Cerebellar nuclear complex (tissue), 1 donor: ENCODE data around the gene SLC9A9.
"Not testable (repeated sequence)": the region's sequence is repeated elsewhere in the genome, so short reads cannot be mapped to it uniquely, and the experiment has no call there.

ENCODE experiments used
- DNase-seq, 2 experiments: peaks; one replicate each; lab custom pipeline; 2025; lab: John Stamatoyannopoulos, UW

SLC9A9 gene

GRCh38 chr3:143847787-143848631 is at the start of gene SLC9A9:
SLC9A9 (minus strand) TSS chr3:143848468; CDS start chr3:143848322, 146 bp downstream.
- no peak for DNase-seq

GRCh38 chr3:143897576-143898295 is 49.5 kb upstream of the SLC9A9 start:
- no peak for DNase-seq

- DNase-seq = no peak
Measured at GRCh38 chr3:143896486-143896885, 48.2 kb upstream of the SLC9A9 start.

DNA sequence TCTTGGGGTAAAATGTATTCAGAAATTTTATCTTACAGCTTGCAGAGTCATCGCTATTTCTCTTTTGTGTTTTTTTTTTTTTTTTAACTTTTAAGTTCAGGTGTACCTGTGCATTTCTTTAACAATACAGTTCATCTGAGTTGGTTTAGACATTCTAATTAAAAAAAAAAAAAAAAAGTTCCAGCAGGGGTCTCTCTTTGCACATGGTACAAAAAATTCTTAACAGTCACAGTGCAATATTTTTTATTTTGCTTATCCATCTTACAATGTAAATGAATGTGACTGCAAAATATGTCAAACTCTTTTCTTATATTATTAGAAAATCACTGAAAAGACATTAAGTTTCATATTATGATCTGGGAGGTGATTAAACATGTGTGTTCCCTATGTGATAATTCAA is 47.5 kb upstream of the SLC9A9 start:
- no peak for DNase-seq

DNA sequence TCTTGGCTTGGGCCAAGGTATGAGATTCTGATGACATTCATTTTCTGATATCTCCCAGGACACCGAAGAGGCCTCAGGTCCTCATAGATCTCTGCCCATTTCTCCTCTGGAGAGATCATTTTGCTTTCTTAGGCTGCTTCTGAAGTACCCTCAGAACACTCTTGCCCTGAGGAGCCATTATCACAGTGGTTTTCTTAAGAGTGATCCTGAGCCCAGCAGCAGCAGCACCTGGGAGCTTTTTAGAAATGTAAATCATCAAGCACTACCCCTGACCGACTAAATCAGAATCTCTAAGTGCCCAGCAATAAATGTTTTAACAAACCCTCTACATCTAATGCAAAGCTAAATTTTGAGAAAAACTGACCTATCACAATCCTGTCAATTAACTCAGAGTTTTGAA is 40.6 kb upstream of the SLC9A9 start:
- no peak for DNase-seq

- no peak for DNase-seq
Measured at GRCh38 chr3:143888166-143888565, 39.9 kb upstream of the SLC9A9 start.

GRCh38 chr3:143885780-143886427 is 37.6 kb upstream of the SLC9A9 start:
- no peak for DNase-seq

DNA sequence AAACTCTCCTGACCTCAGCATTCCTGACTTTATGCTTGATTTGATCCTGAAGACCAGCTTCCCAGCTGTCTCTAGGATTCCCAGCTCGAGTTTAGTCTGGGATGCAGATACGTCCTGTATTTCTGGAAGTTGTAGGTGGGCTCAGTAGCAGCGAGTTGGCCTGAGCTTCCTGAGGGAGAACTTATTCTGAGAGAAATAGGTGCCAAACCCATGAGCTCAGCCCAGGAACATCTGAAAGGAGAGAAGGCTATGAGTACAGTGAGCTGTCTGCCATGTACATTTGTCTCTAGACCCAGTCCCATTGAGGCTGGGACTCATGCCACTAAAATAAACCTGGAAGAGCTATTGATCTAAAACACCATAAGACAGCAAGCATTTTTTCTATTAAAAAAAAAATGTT is 36.6 kb upstream of the SLC9A9 start:
- DNase-seq = no peak

- no peak for DNase-seq
Measured at GRCh38 chr3:143883151-143883550, 34.9 kb upstream of the SLC9A9 start.

DNA sequence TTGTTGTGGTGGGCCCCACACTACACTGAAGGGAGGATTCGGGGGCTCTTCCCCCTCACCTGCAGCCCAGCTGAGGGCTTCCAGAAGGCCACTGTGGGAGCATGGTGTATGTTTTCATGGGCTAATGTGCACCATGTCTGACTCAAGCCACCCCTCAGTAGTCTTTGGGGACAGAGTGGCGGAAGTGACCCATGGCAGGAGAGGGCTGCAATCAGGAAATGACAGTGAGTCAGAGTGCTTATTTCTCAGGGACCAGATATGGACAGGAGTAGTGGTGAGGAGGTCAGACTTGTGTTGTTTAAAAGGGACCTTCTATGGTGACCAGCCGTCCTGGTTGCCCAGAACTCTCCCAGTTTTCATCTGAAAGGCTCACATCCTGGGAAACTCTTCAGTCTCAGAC is 32.8 kb upstream of the SLC9A9 start:
- DNase-seq = no peak

DNA sequence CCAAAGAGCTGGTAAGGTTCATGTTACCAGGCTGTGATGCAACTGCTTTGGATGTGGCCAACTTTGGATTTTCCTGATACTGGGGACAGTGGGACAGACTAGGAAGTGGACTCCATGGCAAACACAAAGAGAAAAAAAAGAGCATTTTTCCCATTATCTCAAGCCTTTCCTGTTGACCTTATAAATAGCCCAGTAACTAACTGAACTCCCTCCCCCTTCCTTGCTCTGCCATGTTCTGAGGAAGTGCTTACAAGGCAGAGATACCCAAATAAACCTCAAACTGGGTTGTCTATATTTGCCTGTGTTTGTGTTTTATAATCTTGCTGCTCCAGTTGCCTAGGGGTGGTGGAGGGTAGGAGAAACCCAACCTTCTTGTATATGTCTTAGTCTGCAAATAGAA is 27.3 kb upstream of the SLC9A9 start:
- DNase-seq = no peak

DNA sequence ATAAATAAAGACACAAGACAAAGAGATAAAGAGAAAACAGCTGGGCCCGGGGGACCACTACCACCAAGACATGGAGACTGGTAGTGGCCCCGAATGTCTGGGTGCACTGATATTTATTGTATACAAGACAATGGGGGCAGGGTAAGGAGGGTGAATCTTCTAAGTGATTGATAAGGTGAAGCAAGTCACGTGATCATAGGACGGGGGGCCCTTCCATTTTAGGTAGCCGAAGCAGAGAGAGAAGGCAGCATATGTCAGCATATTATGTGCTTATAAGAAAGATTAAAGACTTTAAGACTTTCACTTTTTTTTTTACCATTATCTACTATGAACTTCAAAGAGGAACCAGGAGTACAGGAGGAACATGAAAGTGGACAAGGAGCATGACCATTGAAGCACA is 25.3 kb upstream of the SLC9A9 start:
- DNase-seq = not testable (repeated sequence)

GRCh38 chr3:143865302-143865701 is 17.0 kb upstream of the SLC9A9 start:
- no peak for DNase-seq

GRCh38 chr3:143859465-143860203 is 11.4 kb upstream of the SLC9A9 start:
- no peak for DNase-seq

- DNase-seq = no peak
Measured at GRCh38 chr3:143856252-143856970, 8.1 kb upstream of the SLC9A9 start.

DNA sequence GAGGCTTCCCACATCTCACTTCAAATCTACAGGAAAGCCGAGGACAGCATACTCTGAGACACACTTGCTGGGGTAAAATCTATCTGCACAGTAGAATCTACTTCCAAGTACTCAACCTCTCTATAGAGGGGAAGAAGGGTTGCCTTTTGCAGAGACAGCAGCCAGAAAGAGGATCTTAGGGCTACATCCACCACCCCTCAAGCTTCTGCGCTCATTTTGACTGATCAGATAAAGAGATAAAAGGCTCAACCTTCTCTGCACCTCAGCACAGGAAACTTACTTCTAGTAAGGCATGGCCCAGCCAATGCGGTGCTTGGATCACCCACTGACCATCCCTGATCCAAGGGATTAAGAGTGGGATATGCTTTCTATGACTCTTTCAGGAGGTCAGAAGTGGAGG is 6.9 kb upstream of the SLC9A9 start:
- DNase-seq = no peak

GRCh38 chr3:143851331-143852017 is 3.2 kb upstream of the SLC9A9 start:
- no peak for DNase-seq

DNA sequence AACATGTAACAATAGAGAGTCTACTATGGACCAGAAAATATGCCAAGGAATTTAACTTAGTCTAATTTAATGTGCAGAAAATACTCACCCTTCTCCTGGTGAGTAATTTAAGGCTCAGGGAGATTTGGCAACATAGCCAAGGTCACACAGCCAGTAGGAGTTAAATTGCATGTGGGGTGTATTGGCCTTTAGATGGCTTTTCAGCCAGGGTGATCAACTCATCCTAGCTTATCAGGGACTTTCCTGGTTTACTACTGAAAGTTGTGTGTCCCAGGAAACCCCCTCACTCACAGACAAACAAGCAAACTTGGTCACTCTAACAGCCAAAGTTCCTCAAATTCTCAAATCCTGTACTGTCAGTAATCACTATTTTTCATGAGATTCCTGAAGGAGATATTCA is 2.6 kb upstream of the SLC9A9 start:
- DNase-seq = no peak

DNA sequence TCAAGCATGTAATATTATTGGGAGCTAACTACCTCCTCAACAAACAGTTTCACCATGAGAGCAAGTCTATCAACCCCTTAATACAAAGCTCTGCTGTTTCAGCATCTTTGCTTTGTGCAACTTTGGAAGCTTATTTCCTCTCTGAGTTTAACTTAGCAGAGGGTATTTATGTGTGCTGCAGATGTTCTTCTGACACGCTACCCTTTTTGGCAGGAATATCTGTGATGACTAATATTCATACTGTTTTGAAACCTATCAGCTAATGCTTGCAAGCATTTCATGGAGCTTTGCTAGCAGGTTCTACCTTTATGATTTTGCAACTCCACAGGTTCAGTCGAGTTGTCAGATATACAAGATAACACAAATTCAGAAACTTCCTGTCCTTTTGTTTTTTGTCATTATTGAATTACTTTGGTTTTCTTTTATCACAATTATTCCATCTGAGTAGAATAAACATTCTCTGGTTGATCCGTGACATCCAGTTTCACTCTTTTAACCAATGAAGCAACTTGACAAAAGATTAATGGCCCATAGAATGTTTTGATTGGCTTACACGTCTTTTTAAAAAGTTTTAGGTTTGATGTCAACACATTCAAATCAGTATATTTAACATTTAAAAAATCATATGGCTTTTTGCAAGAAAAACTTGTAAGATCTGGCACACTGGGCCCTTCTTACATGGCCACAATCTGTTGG is 1.7 kb upstream of the SLC9A9 start:
- DNase-seq = no peak

DNA sequence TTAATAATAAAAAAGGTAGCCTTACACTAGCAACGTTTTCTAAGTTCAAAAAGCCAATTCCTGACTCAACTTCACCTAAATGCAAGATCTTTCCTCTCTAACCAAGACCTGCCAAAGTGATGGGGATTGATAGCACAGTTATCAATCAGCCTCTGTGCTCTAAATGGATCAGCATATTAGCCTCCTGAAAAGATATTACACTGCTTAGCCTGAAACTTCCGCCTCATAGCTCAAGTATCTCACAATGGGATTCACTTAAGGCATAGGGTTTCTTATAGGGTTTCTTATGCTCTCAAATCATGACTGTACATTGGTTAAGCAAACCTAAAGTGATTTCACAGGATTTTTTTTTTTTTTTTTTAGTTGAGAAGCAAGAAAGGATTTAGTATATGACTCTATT is 436 bp upstream of the SLC9A9 start:
- DNase-seq = no peak
